ENCODE results near the gene SLX9. TPM values are rescaled to one million over a fixed set of nuclear protein-coding genes. Genes with fewer than 3 reads are reported as not detected.

SLX9 gene
- total RNA-seq, 1 donor from 2014 or later = 72.6 TPM

GRCh38 chr21:44931137-44931500 is 8.7 kb upstream of the SLX9 start:
- peak overlapping the region; percentile 69 for H3K27ac Mint-ChIP-seq
- H3K4me3 Mint-ChIP-seq (ENCODE audit: low read depth) = peak overlapping the region; percentile 76
- no peaks in the 10 kb centered on the region for H3K36me3 Mint-ChIP-seq (ENCODE audit: low read depth)
- H3K9me3 Mint-ChIP-seq = no peaks in the 10 kb centered on the region
- peaks cover 47% of the 10 kb centered on the region for H3K4me1 Mint-ChIP-seq (ENCODE audit: low read depth)
- no peak for DNase-seq (ENCODE audit: low spot score)
- intact Hi-C loops (cut with micrococcal nuclease) = no loop called here
- H3K27me3 Mint-ChIP-seq (ENCODE audit: low read depth) = no peaks in the 10 kb centered on the region

- intact Hi-C loops (cut with micrococcal nuclease) = loop anchor here (2.0 kb wide), 1 partner anchor 39 kb away; no protein-coding TSS in a partner anchor
- no peak for DNase-seq (ENCODE audit: low spot score)
- peaks cover 42% of the 10 kb centered on the region for H3K4me1 Mint-ChIP-seq (ENCODE audit: low read depth)
- peak overlapping the region; percentile 76 for H3K4me3 Mint-ChIP-seq (ENCODE audit: low read depth)
- H3K27ac Mint-ChIP-seq = peak overlapping the region; percentile 69
- no peaks in the 10 kb centered on the region for H3K27me3 Mint-ChIP-seq (ENCODE audit: low read depth)
- no peaks in the 10 kb centered on the region for H3K36me3 Mint-ChIP-seq (ENCODE audit: low read depth)
- no peaks in the 10 kb centered on the region for H3K9me3 Mint-ChIP-seq
Measured at GRCh38 chr21:44931501-44932407, 8.1 kb upstream of the SLX9 start.

- no peak overlapping the region for H3K27ac Mint-ChIP-seq
Measured at GRCh38 chr21:44932408-44933181, 7.2 kb upstream of the SLX9 start.

GRCh38 chr21:44933199-44933917 is 6.5 kb upstream of the SLX9 start:
- intact Hi-C loops (cut with micrococcal nuclease) = loop anchor here (2.0 kb wide), 1 partner anchor 41 kb away; no protein-coding TSS in a partner anchor
- peak overlapping the region; percentile 1 for H3K4me3 Mint-ChIP-seq (ENCODE audit: low read depth)
- H3K27ac Mint-ChIP-seq = no peak overlapping the region
- H3K9me3 Mint-ChIP-seq = no peaks in the 10 kb centered on the region
- peaks cover 28% of the 10 kb centered on the region for H3K4me1 Mint-ChIP-seq (ENCODE audit: low read depth)
- no peak for DNase-seq (ENCODE audit: low spot score)
- H3K27me3 Mint-ChIP-seq (ENCODE audit: low read depth) = no peaks in the 10 kb centered on the region
- H3K36me3 Mint-ChIP-seq (ENCODE audit: low read depth) = no peaks in the 10 kb centered on the region

More at GRCh38 chr21:44932408-44933181, 7.2 kb upstream of the SLX9 start:
- DNase-seq (ENCODE audit: low spot score) = peak; percentile 49
- intact Hi-C loops (cut with micrococcal nuclease) = loop anchor here (2.0 kb wide), 1 partner anchor 40 kb away; no protein-coding TSS in a partner anchor
- no peaks in the 10 kb centered on the region for H3K36me3 Mint-ChIP-seq (ENCODE audit: low read depth)
- no peaks in the 10 kb centered on the region for H3K9me3 Mint-ChIP-seq
- peaks cover 34% of the 10 kb centered on the region for H3K4me1 Mint-ChIP-seq (ENCODE audit: low read depth)
- no peaks in the 10 kb centered on the region for H3K27me3 Mint-ChIP-seq (ENCODE audit: low read depth)
- peak overlapping the region; percentile 62 for H3K4me3 Mint-ChIP-seq (ENCODE audit: low read depth)

- DNase-seq (ENCODE audit: low spot score) = no peak
- intact Hi-C loops (cut with micrococcal nuclease) = loop anchor here (2.0 kb wide), 1 partner anchor 41 kb away; no protein-coding TSS in a partner anchor
- H3K9me3 Mint-ChIP-seq = no peaks in the 10 kb centered on the region
- H3K4me1 Mint-ChIP-seq (ENCODE audit: low read depth) = peaks cover 26% of the 10 kb centered on the region
- no peaks in the 10 kb centered on the region for H3K36me3 Mint-ChIP-seq (ENCODE audit: low read depth)
- no peak overlapping the region for H3K27ac Mint-ChIP-seq
- H3K4me3 Mint-ChIP-seq (ENCODE audit: low read depth) = no peak overlapping the region
- H3K27me3 Mint-ChIP-seq (ENCODE audit: low read depth) = no peaks in the 10 kb centered on the region
Measured at GRCh38 chr21:44933918-44934260, 5.9 kb upstream of the SLX9 start.

- Mint-ChIP-seq H3K4me1 (ENCODE audit: low read depth) (peaks cover 26% of the 10 kb centered on the region), H3K4me3 (ENCODE audit: low read depth) (no peak overlapping the region), H3K9me3 (no peaks in the 10 kb centered on the region), H3K36me3 (ENCODE audit: low read depth) (no peaks in the 10 kb centered on the region), H3K27me3 (ENCODE audit: low read depth) (no peaks in the 10 kb centered on the region), H3K27ac (no peak overlapping the region)
- no peak for DNase-seq (ENCODE audit: low spot score)
- intact Hi-C loops (cut with micrococcal nuclease) = no loop called here
Measured at GRCh38 chr21:44934276-44934675, 5.6 kb upstream of the SLX9 start.

GRCh38 chr21:44934797-44935532 is 4.9 kb upstream of the SLX9 start:
- H3K27me3 Mint-ChIP-seq (ENCODE audit: low read depth) = no peaks in the 10 kb centered on the region
- H3K36me3 Mint-ChIP-seq (ENCODE audit: low read depth) = no peaks in the 10 kb centered on the region
- DNase-seq (ENCODE audit: low spot score) = no peak
- H3K27ac Mint-ChIP-seq = no peak overlapping the region
- intact Hi-C loops (cut with micrococcal nuclease) = no loop called here
- H3K4me3 Mint-ChIP-seq (ENCODE audit: low read depth) = no peak overlapping the region
- peaks cover 20% of the 10 kb centered on the region for H3K4me1 Mint-ChIP-seq (ENCODE audit: low read depth)
- no peaks in the 10 kb centered on the region for H3K9me3 Mint-ChIP-seq

- Mint-ChIP-seq H3K4me1 (ENCODE audit: low read depth) (peaks cover 16% of the 10 kb centered on the region), H3K36me3 (ENCODE audit: low read depth) (peaks cover under 1% of the 10 kb centered on the region), H3K27ac (no peak overlapping the region), H3K27me3 (ENCODE audit: low read depth) (no peaks in the 10 kb centered on the region), H3K9me3 (no peaks in the 10 kb centered on the region), H3K4me3 (ENCODE audit: low read depth) (no peak overlapping the region)
- intact Hi-C loops (cut with micrococcal nuclease) = no loop called here
- no peak for DNase-seq (ENCODE audit: low spot score)
Measured at GRCh38 chr21:44935533-44935927, 4.3 kb upstream of the SLX9 start.

GRCh38 chr21:44938772-44939531 is 877 bp upstream of the SLX9 start:
- no peak for DNase-seq (ENCODE audit: low spot score)
- H3K4me1 Mint-ChIP-seq (ENCODE audit: low read depth) = peaks cover 32% of the 10 kb centered on the region
- H3K27ac Mint-ChIP-seq = peak overlapping the region; percentile 55
- H3K36me3 Mint-ChIP-seq (ENCODE audit: low read depth) = peaks cover 28% of the 10 kb centered on the region
- peak overlapping the region; percentile 84 for H3K4me3 Mint-ChIP-seq (ENCODE audit: low read depth)
- H3K9me3 Mint-ChIP-seq = no peaks in the 10 kb centered on the region
- no peaks in the 10 kb centered on the region for H3K27me3 Mint-ChIP-seq (ENCODE audit: low read depth)
- intact Hi-C loops (cut with micrococcal nuclease) = no loop called here

- Mint-ChIP-seq H3K36me3 (ENCODE audit: low read depth) (peaks cover 38% of the 10 kb centered on the region), H3K9me3 (no peaks in the 10 kb centered on the region), H3K27ac (peak overlapping the region; percentile 64), H3K4me3 (ENCODE audit: low read depth) (peak overlapping the region; percentile 86), H3K27me3 (ENCODE audit: low read depth) (no peaks in the 10 kb centered on the region), H3K4me1 (ENCODE audit: low read depth) (peaks cover 36% of the 10 kb centered on the region)
- intact Hi-C loops (cut with micrococcal nuclease) = no loop called here
- DNase-seq (ENCODE audit: low spot score) = no peak
Measured at GRCh38 chr21:44940116-44940631, 345 bp downstream of the SLX9 start.

GRCh38 chr21:44941567-44941966 is 1.7 kb downstream of the SLX9 start:
- Mint-ChIP-seq H3K4me1 (ENCODE audit: low read depth) (peaks cover 36% of the 10 kb centered on the region), H3K36me3 (ENCODE audit: low read depth) (peaks cover 46% of the 10 kb centered on the region), H3K27ac (peak overlapping the region; percentile 15), H3K4me3 (ENCODE audit: low read depth) (peak overlapping the region; percentile 86), H3K27me3 (ENCODE audit: low read depth) (no peaks in the 10 kb centered on the region), H3K9me3 (no peaks in the 10 kb centered on the region)
- intact Hi-C loops (cut with micrococcal nuclease) = no loop called here
- DNase-seq (ENCODE audit: low spot score) = no peak
